OCI-LY1 (cell line): ENCODE measurements around the gene THOC5.
"Not testable (repeated sequence)": the region's sequence is repeated elsewhere in the genome, so short reads cannot be mapped to it uniquely, and the experiment has no call there.

Experiments used
- CTCF ChIP-seq: fragments of 200-600 bp; sonication (generic), shearing (Covaris generic); IDR thresholded peaks from 2 replicates; pipeline ENCODE4 v1.5.1; 2017; ENCODE audit warnings: mild to moderate bottlenecking, antibody characterized with exemption, low read length, moderate library complexity, mixed read lengths
- EZH2 ChIP-seq: fragments of 200-600 bp; sonication (generic), shearing (Covaris generic); IDR thresholded peaks from 2 replicates; pipeline ENCODE4 v1.8.0; 2017; ENCODE audit warnings: borderline replicate concordance, mixed run types, mild to moderate bottlenecking, antibody characterized with exemption, low read length, moderate library complexity, mixed read lengths

DNA sequence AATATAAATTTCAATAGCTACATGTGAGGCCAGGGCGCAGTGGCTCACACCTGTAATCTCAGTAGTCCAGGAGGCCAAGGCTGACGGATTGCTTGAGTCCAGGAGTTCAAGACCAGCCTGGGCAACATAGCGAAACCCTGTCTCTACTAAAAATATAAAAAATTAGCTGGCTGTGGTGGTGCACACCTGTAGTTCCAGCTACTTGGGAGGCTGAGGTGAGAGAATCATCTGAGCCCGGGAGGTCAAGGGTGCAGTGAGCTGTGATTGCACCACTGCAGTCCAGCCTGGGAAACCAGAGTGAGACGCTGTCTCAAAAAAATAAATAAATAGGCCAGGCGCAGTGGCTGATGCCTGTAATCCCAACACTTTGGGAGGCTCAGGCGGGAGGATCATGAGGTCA, 13.0 kb upstream of the THOC5 start:
- TF ChIP-seq CTCF, EZH2: not testable (repeated sequence)
